Sigmoid colon (tissue), 7 donors: Measurements from ENCODE around the gene BCL7C. TPM values are rescaled to one million over a fixed set of nuclear protein-coding genes. Genes with fewer than 3 reads are reported as not detected.

Source experiments
- DNase-seq: peaks from one replicate; pipeline ENCODE4 v3.0.0-alpha.2; 2019
- H3K27ac ChIP-seq, 4 donors: fragments of 200-600 bp; sonication (generic); one replicate each; pipeline ENCODE4 v1.5.1; 2016 to 2019; ENCODE audit warnings: mild to moderate bottlenecking in 1 of 4
- H3K27me3 ChIP-seq, 3 donors: fragments of 200-600 bp; sonication (generic); one replicate each; pipeline ENCODE4 v1.5.1; 2019; ENCODE audit warnings: mild to moderate bottlenecking in 1 of 3
- H3K36me3 ChIP-seq, 4 donors: fragments of 200-600 bp; sonication (generic); one replicate each; pipeline ENCODE4 v1.5.1; 2016 to 2019
- H3K4me1 ChIP-seq, 4 donors: fragments of 200-600 bp; sonication (generic); one replicate each; pipeline ENCODE4 v1.5.1; 2017 to 2019
- H3K4me3 ChIP-seq, 4 donors: fragments of 200-600 bp; sonication (generic); one replicate each; pipeline ENCODE4 v1.5.1; 2017 to 2019; ENCODE audit warnings: mild to moderate bottlenecking in 2 of 4, moderate library complexity in 1 of 4
- H3K9me3 ChIP-seq, 4 donors: fragments of 200-600 bp in 3 of 4; sonication (generic) in 3 of 4; one replicate each; pipeline versions ENCODE4 v1.5.1 to v1.6.1; 2013 to 2019
- CTCF ChIP-seq, 4 experiments: fragments of 450-650 bp in 3 of 4; fragments of 200-600 bp in 1 of 4; IDR thresholded peaks; one replicate each; pipeline ENCODE4 v1.5.1; 2016 to 2019; ENCODE audit warnings: antibody characterized with exemption in 4 of 4, mild to moderate bottlenecking in 3 of 4, moderate library complexity in 2 of 4
- EP300 ChIP-seq, 4 donors: sonication (generic); formaldehyde crosslinking; IDR thresholded peaks; one replicate each; pipeline ENCODE4 v1.6.1; 2017; ENCODE audit warnings: antibody characterized with exemption in 4 of 4
- POLR2A ChIP-seq, 2 donors: fragments of 450-650 bp; IDR thresholded peaks; one replicate each; pipeline ENCODE4 v1.6.1; 2016; ENCODE audit warnings: antibody characterized with exemption in 2 of 2, mild to moderate bottlenecking in 2 of 2, moderate library complexity in 2 of 2
- POLR2AphosphoS5 ChIP-seq, 4 donors: sonication (generic); formaldehyde crosslinking; IDR thresholded peaks; one replicate each; pipeline ENCODE4 v1.6.1; 2017; ENCODE audit warnings: antibody characterized with exemption in 4 of 4
- WGBS, 2 donors: extraction: QIAGEN DNeasy Blood & Tissue Kit; methylation state at CpG; one replicate each; pipeline ENCODE4 v1.1.7; 2013; 5-methylcytosine and 5-hydroxymethylcytosine counted together
- intact Hi-C: fragments of 100-400 bp; cut with DNase I; formaldehyde crosslinking; loops from one replicate; pipeline ENCODE4 v1.15.1; 2023
- polyA plus RNA-seq, 3 donors: library from polyadenylated mRNA; stranded (reverse); fragments of 200-250 nt; gene quantifications; one replicate each; pipeline ENCODE4 v1.2.3, GENCODE V29; 2013
- small RNA-seq, 3 donors: library from RNA; depleted of rRNA; stranded (forward); fragments of <200 nt; gene quantifications; one replicate each; pipeline ENCODE3, GENCODE V24; 2016
- total RNA-seq, 4 donors: library from RNA; depleted of rRNA; stranded (reverse); fragments of >200 nt; gene quantifications; one replicate each; pipeline ENCODE4 v1.1.0, GENCODE V29; 2016
- donor health status: healthy with polysubstance abuse.
- donor health status: Bipolar disorder and iron deficiency.
- donor health status: healthy.

BCL7C gene
- total and polyA plus RNA-seq, 7 donors: 27.9 to 63.1 (median 45.7) TPM

GRCh38 chr16:30837904-30838303 lies 56.0 kb downstream of the BCL7C start:
- H3K4me1 ChIP-seq: no peaks in the 10 kb centered on the region
- no peak for TF ChIP-seq POLR2A (IDR thresholded peaks at IDR 0.05)
- TF ChIP-seq POLR2AphosphoS5 (IDR thresholded peaks at IDR 0.05): no peak
- no peak for TF ChIP-seq EP300 (IDR thresholded peaks at IDR 0.05)
- no peak for TF ChIP-seq CTCF (IDR thresholded peaks at IDR 0.05)
- H3K27me3 ChIP-seq: no peaks in the 10 kb centered on the region
- no peak overlapping the region for H3K27ac ChIP-seq
- intact Hi-C loops: no loop called here
- no peak overlapping the region for H3K4me3 ChIP-seq
- WGBS, 2 donors: 93 to 94% methylated on average over 1 of the region's 1 CpG
- H3K9me3 ChIP-seq: no peaks in the 10 kb centered on the region
- peaks cover 0 to 12% (median 0%) of the 10 kb centered on the region in 4 donors for H3K36me3 ChIP-seq
- DNase-seq: no peak

Small RNA genes within 50 kb of the gene (small RNA-seq; reads per million reads assigned to genes)
- gene MIR4519: 0 reads per million in 3 donors
- 0 reads per million in 3 donors for gene MIR762

Other genes starting within 250 kb of the BCL7C start
- 10 to 100 TPM; 20.8 to 37.5 (median 29.4) TPM for gene PRR14, start 243.1 kb downstream of the BCL7C start, total RNA-seq
- gene PRR14, start 243.1 kb downstream of the BCL7C start, polyA plus RNA-seq: 10 to 100 TPM; 28.8 to 51.4 (median 38.4) TPM
- gene FBRS, start 235.6 kb downstream of the BCL7C start, total RNA-seq: 10 to 100 TPM; 12.5 to 29.6 (median 22.7) TPM
- 10 to 100 TPM; 26.4 to 61.6 (median 30.0) TPM for gene FBRS, start 235.6 kb downstream of the BCL7C start, polyA plus RNA-seq
- 10 to 100 TPM; 13.2 to 39.1 (median 23.4) TPM for gene SRCAP, start 194.9 kb downstream of the BCL7C start, total RNA-seq
- 10 to 100 TPM in 1 of 3 donors, 1 to 10 TPM in 2; 2.4 to 37.3 (median 9.0) TPM for gene SRCAP, start 194.9 kb downstream of the BCL7C start, polyA plus RNA-seq
- 10 to 100 TPM; 20.1 to 28.5 (median 23.7) TPM for gene PHKG2, start 145.7 kb downstream of the BCL7C start, total RNA-seq
- 10 to 100 TPM; 19.2 to 45.0 (median 23.8) TPM for gene PHKG2, start 145.7 kb downstream of the BCL7C start, polyA plus RNA-seq
- gene CFAP119, start 132.0 kb downstream of the BCL7C start, total RNA-seq: 1 to 10 TPM in 3 of 4 donors, under 1 TPM in 1; 0.82 to 2.8 (median 1.7) TPM
- 10 to 100 TPM in 1 of 3 donors, 1 to 10 TPM in 1, not detected in 1; 3.7 to 11.9 TPM for gene CFAP119, start 132.0 kb downstream of the BCL7C start, polyA plus RNA-seq
- gene RNF40, start 131.8 kb downstream of the BCL7C start, total RNA-seq: 10 to 100 TPM; 48.1 to 53.9 (median 49.6) TPM
- gene RNF40, start 131.8 kb downstream of the BCL7C start, polyA plus RNA-seq: 10 to 100 TPM; 34.8 to 79.3 (median 48.6) TPM
- gene ZNF629, start 106.9 kb downstream of the BCL7C start, total RNA-seq: 10 to 100 TPM in 2 of 4 donors, 1 to 10 TPM in 2; 8.4 to 12.1 (median 10.3) TPM
- gene ZNF629, start 106.9 kb downstream of the BCL7C start, polyA plus RNA-seq: 1 to 10 TPM; 3.0 to 6.9 (median 3.5) TPM
- 1 to 10 TPM; 2.3 to 6.9 (median 4.9) TPM for gene CTF1, start 2.5 kb upstream of the BCL7C start, total RNA-seq
- 1 to 10 TPM in 2 of 3 donors, under 1 TPM in 1; 0.46 to 3.6 (median 1.5) TPM for gene CTF1, start 2.5 kb upstream of the BCL7C start, polyA plus RNA-seq
- 10 to 100 TPM in 3 of 4 donors, 1 to 10 TPM in 1; 7.9 to 18.3 (median 13.0) TPM for gene FBXL19, start 29.5 kb upstream of the BCL7C start, total RNA-seq
- gene FBXL19, start 29.5 kb upstream of the BCL7C start, polyA plus RNA-seq: 10 to 100 TPM in 1 of 3 donors, 1 to 10 TPM in 2; 3.0 to 32.7 (median 8.3) TPM
- 10 to 100 TPM; 33.3 to 43.3 (median 40.5) TPM for gene ORAI3, start 55.0 kb upstream of the BCL7C start, total RNA-seq
- gene ORAI3, start 55.0 kb upstream of the BCL7C start, polyA plus RNA-seq: 10 to 100 TPM in 2 of 3 donors, 1 to 10 TPM in 1; 8.6 to 16.1 (median 15.6) TPM
- 10 to 100 TPM in 1 of 4 donors, 1 to 10 TPM in 3; 5.0 to 16.0 (median 7.1) TPM for gene SETD1A, start 63.7 kb upstream of the BCL7C start, total RNA-seq
- 10 to 100 TPM in 1 of 3 donors, 1 to 10 TPM in 2; 2.4 to 13.1 (median 3.2) TPM for gene SETD1A, start 63.7 kb upstream of the BCL7C start, polyA plus RNA-seq
- 10 to 100 TPM; 14.6 to 16.1 (median 15.5) TPM for gene HSD3B7, start 91.1 kb upstream of the BCL7C start, total RNA-seq
- 10 to 100 TPM in 2 of 3 donors, 1 to 10 TPM in 1; 9.0 to 36.1 (median 13.6) TPM for gene HSD3B7, start 91.1 kb upstream of the BCL7C start, polyA plus RNA-seq
- gene STX1B, start 116.6 kb upstream of the BCL7C start, total RNA-seq: 1 to 10 TPM in 2 of 4 donors, under 1 TPM in 2; 0.71 to 4.4 (median 2.3) TPM
- 1 to 10 TPM in 1 of 3 donors, under 1 TPM in 1, not detected in 1; 0.60 to 1.2 TPM for gene STX1B, start 116.6 kb upstream of the BCL7C start, polyA plus RNA-seq
- 10 to 100 TPM; 23.9 to 56.5 (median 37.4) TPM for gene STX4, start 139.5 kb upstream of the BCL7C start, total RNA-seq
- gene STX4, start 139.5 kb upstream of the BCL7C start, polyA plus RNA-seq: 10 to 100 TPM; 47.2 to 76.3 (median 55.3) TPM
- 10 to 100 TPM in 1 of 4 donors, 1 to 10 TPM in 3; 5.2 to 12.5 (median 7.7) TPM for gene ZNF668, start 180.2 kb upstream of the BCL7C start, total RNA-seq
- gene ZNF668, start 180.2 kb upstream of the BCL7C start, polyA plus RNA-seq: 10 to 100 TPM in 1 of 3 donors, 1 to 10 TPM in 2; 4.8 to 11.7 (median 4.9) TPM
- gene ZNF646, start 180.3 kb upstream of the BCL7C start, total RNA-seq: 10 to 100 TPM in 1 of 4 donors, 1 to 10 TPM in 3; 8.3 to 12.2 (median 8.8) TPM
- 10 to 100 TPM in 1 of 3 donors, 1 to 10 TPM in 2; 1.8 to 15.0 (median 4.9) TPM for gene ZNF646, start 180.3 kb upstream of the BCL7C start, polyA plus RNA-seq
- 1 to 10 TPM; 1.1 to 9.1 (median 2.6) TPM for gene PRSS53, start 194.9 kb upstream of the BCL7C start, total RNA-seq
- gene PRSS53, start 194.9 kb upstream of the BCL7C start, polyA plus RNA-seq: 1 to 10 TPM in 1 of 3 donors, not detected in 2; 2.0 TPM
- gene VKORC1, start 200.7 kb upstream of the BCL7C start, total RNA-seq: 100 to 1,000 TPM; 107 to 165 (median 116) TPM
- 10 to 100 TPM; 30.5 to 66.5 (median 45.6) TPM for gene VKORC1, start 200.7 kb upstream of the BCL7C start, polyA plus RNA-seq
- gene BCKDK, start 214.3 kb upstream of the BCL7C start, total RNA-seq: 10 to 100 TPM; 29.5 to 42.7 (median 33.7) TPM
- gene BCKDK, start 214.3 kb upstream of the BCL7C start, polyA plus RNA-seq: 10 to 100 TPM; 21.6 to 33.2 (median 32.1) TPM
- 10 to 100 TPM; 57.1 to 65.7 (median 62.5) TPM for gene KAT8, start 223.6 kb upstream of the BCL7C start, total RNA-seq
- gene KAT8, start 223.6 kb upstream of the BCL7C start, polyA plus RNA-seq: 10 to 100 TPM; 31.2 to 54.0 (median 38.8) TPM
- 1 to 10 TPM in 2 of 4 donors, under 1 TPM in 1, not detected in 1; 0.16 to 3.2 (median 1.1) TPM for gene PRSS8, start 241.7 kb upstream of the BCL7C start, total RNA-seq
- 100 to 1,000 TPM in 1 of 3 donors, 10 to 100 TPM in 2; 54.7 to 342 (median 84.4) TPM for gene PRSS8, start 241.7 kb upstream of the BCL7C start, polyA plus RNA-seq